Suprapubic skin (tissue), 4 donors: ENCODE data around the gene ZMAT5.

ENCODE experiments used
- CTCF ChIP-seq, 2 donors: fragments of 200-600 bp in 1 of 2; fragments of 450-650 bp in 1 of 2; sonication (generic) in 1 of 2; IDR thresholded peaks; one replicate each; pipeline ENCODE4 v1.5.1; 2016 to 2019; ENCODE audit warnings: antibody characterized with exemption in 2 of 2, mild to moderate bottlenecking in 1 of 2, moderate library complexity in 1 of 2
- EP300 ChIP-seq: sonication (generic); formaldehyde crosslinking; IDR thresholded peaks from one replicate; pipeline ENCODE4 v1.6.1; 2017; ENCODE audit warnings: antibody characterized with exemption
- POLR2AphosphoS5 ChIP-seq, 3 donors: sonication (generic); formaldehyde crosslinking; IDR thresholded peaks; one replicate each; pipeline ENCODE4 v1.6.1; 2017; ENCODE audit warnings: antibody characterized with exemption in 3 of 3

GRCh38 chr22:29726512-29727130 lies 40.2 kb downstream of the ZMAT5 start:
- TF ChIP-seq CTCF (IDR thresholded peaks at IDR 0.05) (no peak), POLR2AphosphoS5 (IDR thresholded peaks at IDR 0.05) (no peak), EP300 (no peak)
